Activated naive CD8-positive, alpha-beta T cell treated with anti-CD3 and anti-CD28 coated beads, Interleukin-2, amount 10 ng/mL, durations not matched to agents 7 days and 5 days (primary cell): ENCODE results near the gene RNF4. TPM values are rescaled to one million over a fixed set of nuclear protein-coding genes. Genes with fewer than 3 reads are reported as not detected.
"Not testable (repeated sequence)": the region's sequence is repeated elsewhere in the genome, so short reads cannot be mapped to it uniquely, and the experiment has no call there.

ENCODE experiments used
- ATAC-seq: fragments of 150-1000 bp; cut with Tn5 transposase; one replicate; pipeline ENCODE4 v1.10.0; 2021; ENCODE audit warnings: low read depth, moderate library complexity
- POLR2A ChIA-PET: fragments of 350-600 bp; sonication (Branson Sonifier 250); formaldehyde crosslinking; loops from one replicate; lab custom pipeline; 2021; ENCODE audit warnings: antibody characterized with exemption; lab: Charles Lee
- DNase-seq: peaks from one replicate; pipeline ENCODE4 v3.0.0; 2021
- H3K27ac Mint-ChIP-seq: one replicate; pipeline ENCODE4 v1.8.0; 2022; ENCODE audit warnings: mild to moderate bottlenecking, mixed read lengths
- H3K27me3 Mint-ChIP-seq: one replicate; pipeline ENCODE4 v1.8.0; 2022; ENCODE audit warnings: mild to moderate bottlenecking, moderate library complexity, mixed read lengths
- H3K36me3 Mint-ChIP-seq: one replicate; pipeline ENCODE4 v1.8.0; 2021; ENCODE audit warnings: mild to moderate bottlenecking, mixed read lengths
- H3K4me1 Mint-ChIP-seq: one replicate; pipeline ENCODE4 v1.8.0; 2021; ENCODE audit warnings: mixed read lengths
- H3K4me3 Mint-ChIP-seq: one replicate; pipeline ENCODE4 v1.8.0; 2022; ENCODE audit warnings: mild to moderate bottlenecking, moderate library complexity, mixed read lengths
- H3K9me3 Mint-ChIP-seq: one replicate; pipeline ENCODE4 v1.8.0; 2021; ENCODE audit warnings: mixed read lengths
- total RNA-seq, 2 experiments: library from RNA; stranded (reverse); gene quantifications; one replicate each; pipeline ENCODE4 v1.2.3, GENCODE V29; 2021

The RNF4 gene
- total RNA-seq, 2 experiments from 2014 or later = 103 to 109 TPM

DNA sequence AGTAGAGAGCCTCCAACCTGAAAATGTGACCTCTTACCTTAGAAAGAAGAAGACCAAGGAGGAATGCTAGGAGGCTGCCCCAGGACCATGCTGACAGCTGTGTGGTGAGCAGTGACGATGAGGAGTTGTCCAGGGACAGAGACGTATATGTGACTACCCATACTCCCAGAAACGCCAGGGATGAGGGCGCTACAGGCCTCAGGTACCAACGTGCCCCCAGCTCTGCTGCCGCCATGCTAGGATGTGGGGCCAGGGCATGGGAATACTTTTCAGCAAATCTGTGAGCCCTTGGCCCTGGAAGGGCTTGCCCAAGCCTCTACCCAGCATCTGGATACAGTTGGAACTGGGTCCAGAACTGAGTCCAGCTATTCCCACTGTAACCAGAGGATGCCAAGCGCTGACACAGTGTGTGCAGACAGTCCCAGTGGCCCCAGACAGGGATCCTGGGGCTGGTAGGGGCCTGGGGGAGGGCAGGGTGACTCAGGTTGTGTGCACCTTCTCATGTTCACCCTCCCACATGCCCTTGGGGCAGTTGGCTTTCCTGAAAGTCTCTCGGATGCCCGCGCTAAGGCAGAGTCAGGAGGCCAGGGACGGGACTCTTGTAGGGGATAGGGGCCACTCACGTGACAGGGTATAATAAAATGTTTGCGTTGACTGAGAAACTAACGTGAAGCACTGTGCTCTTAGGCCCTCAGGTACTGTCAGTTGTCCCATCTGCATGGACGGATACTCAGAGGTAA, 43.7 kb downstream of the RNF4 start:
- Mint-ChIP-seq H3K27ac (no peak overlapping the region), H3K9me3 (no peaks in the 10 kb centered on the region), H3K27me3 (no peaks in the 10 kb centered on the region), H3K4me1 (peaks cover 4% of the 10 kb centered on the region), H3K4me3 (no peak overlapping the region), H3K36me3 (peaks cover 20% of the 10 kb centered on the region)
- ATAC-seq (no peak), DNase-seq (no peak)
- POLR2A ChIA-PET = interaction anchor here (0.6 kb wide), 1 partner anchor 8 kb away, joined by 5 read pairs; no protein-coding TSS in a partner anchor

- H3K4me3 Mint-ChIP-seq, POLR2A ChIA-PET, H3K27ac Mint-ChIP-seq, ATAC-seq, H3K9me3 Mint-ChIP-seq, H3K27me3 Mint-ChIP-seq, DNase-seq, H3K4me1 Mint-ChIP-seq: not testable (repeated sequence)
- peaks cover 17% of the 10 kb centered on the region for H3K36me3 Mint-ChIP-seq
Measured at GRCh38 chr4:2514193-2514592, 45.3 kb downstream of the RNF4 start.

DNA sequence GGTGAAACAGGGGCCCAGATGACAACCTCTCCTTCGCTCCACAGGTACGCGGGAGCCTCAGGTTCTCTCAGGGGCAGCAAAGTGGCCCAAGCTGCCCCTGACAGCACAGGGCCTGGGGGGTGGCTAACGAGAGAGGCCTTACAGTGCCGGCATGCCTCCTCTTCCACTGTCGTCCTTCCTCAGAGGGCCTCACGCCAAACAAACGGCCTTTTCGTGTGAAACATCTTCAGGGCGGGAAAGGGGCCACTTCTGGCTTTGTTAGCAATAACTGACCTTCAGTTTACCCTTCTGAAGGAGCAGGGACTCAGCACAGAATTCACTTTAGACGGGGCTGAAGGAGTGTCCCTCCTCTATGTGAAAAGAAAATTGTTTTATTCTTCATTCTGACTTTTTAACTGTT, 46.0 kb downstream of the RNF4 start:
- DNase-seq, H3K4me3 Mint-ChIP-seq, H3K4me1 Mint-ChIP-seq, POLR2A ChIA-PET, H3K9me3 Mint-ChIP-seq, ATAC-seq, H3K27me3 Mint-ChIP-seq, H3K27ac Mint-ChIP-seq: not testable (repeated sequence)
- H3K36me3 Mint-ChIP-seq = peaks cover 19% of the 10 kb centered on the region

GRCh38 chr4:2515830-2516550, 47.1 kb downstream of the RNF4 start:
- POLR2A ChIA-PET = no interaction called here

DNA sequence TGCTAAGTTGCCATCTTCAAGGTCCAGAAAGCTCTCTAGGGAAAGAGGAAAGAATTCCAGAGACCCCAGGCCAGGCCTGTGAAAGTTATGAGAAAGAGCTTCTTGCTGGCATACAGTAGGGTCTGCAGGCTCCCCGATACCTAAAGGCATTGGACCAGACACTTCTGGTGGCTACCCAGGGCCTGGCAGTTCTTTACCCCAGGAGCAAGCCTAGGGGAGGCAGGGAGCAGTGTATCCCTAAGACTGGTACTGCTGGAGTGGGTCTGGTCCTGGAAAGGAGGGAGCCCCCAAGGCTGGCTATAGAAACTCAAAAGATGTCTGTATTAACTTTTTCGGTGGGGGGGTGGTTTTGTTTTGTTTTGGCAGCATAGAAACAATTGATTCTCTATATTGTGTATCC, 47.7 kb downstream of the RNF4 start:
- ATAC-seq = no peak
- Mint-ChIP-seq H3K4me1 (peaks cover 1% of the 10 kb centered on the region), H3K9me3 (no peaks in the 10 kb centered on the region), H3K36me3 (peaks cover 20% of the 10 kb centered on the region), H3K4me3 (no peak overlapping the region), H3K27ac (peak overlapping the region; percentile 18), H3K27me3 (no peaks in the 10 kb centered on the region)
- POLR2A ChIA-PET = no interaction called here
- no peak for DNase-seq

More at GRCh38 chr4:2515830-2516550, 47.1 kb downstream of the RNF4 start:
- DNase-seq (no peak), ATAC-seq (no peak)
- peaks cover 18% of the 10 kb centered on the region for H3K36me3 Mint-ChIP-seq
- H3K4me3 Mint-ChIP-seq = no peak overlapping the region
- H3K27me3 Mint-ChIP-seq = no peaks in the 10 kb centered on the region
- H3K9me3 Mint-ChIP-seq = no peaks in the 10 kb centered on the region
- peaks cover 2% of the 10 kb centered on the region for H3K4me1 Mint-ChIP-seq
- peak overlapping the region; percentile 24 for H3K27ac Mint-ChIP-seq

DNA sequence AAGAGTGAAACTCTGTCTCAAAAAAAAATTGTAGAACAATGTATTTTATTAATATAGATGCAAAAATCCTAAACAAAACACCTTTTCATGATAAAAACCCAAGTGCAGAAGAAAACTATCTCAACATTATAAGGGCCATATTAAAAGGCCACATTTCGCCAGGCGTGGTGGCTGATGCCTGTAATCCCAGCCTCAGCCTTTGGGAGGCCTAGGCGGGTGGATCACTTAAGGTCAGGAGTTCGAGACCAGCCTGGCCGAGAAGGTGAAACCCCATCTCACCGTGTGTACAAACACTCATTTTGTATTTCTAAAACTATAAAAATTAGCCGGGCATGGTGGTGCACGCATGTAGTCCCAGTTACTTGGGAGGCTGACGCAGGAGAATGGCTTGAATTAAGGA, 57.7 kb downstream of the RNF4 start:
- H3K9me3 Mint-ChIP-seq = no peaks in the 10 kb centered on the region
- POLR2A ChIA-PET = no interaction called here
- no peaks in the 10 kb centered on the region for H3K27me3 Mint-ChIP-seq
- H3K36me3 Mint-ChIP-seq = no peaks in the 10 kb centered on the region
- DNase-seq (no peak), ATAC-seq (no peak)
- H3K4me3 Mint-ChIP-seq = no peak overlapping the region
- no peaks in the 10 kb centered on the region for H3K4me1 Mint-ChIP-seq
- no peak overlapping the region for H3K27ac Mint-ChIP-seq

DNA sequence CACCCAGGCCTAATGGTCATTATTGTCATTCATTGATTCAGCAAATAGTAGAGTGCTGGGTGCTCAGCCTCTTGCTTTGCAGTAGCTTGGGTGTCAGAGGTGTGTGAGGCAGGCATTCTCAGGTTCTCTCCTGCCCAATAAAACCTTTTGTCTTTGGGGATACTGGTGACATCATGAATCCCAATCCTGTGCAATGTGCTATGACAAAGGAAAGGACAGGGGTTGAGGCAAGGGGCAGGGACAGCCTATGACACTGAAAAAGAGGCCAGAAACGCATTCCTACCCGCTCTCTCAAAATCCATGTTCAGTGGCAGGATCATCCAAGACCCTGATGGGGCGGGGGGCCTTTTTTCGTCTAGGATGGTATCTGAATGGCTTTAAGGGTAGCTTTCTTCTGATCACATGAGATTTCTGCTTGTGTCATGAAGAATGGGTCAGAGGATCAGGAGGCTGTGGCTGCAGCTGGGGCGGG, 66.0 kb downstream of the RNF4 start:
- Mint-ChIP-seq H3K9me3 (no peaks in the 10 kb centered on the region), H3K27me3 (no peaks in the 10 kb centered on the region), H3K36me3 (peaks cover 2% of the 10 kb centered on the region), H3K27ac (peak overlapping the region; percentile 94), H3K4me1 (peaks cover 18% of the 10 kb centered on the region), H3K4me3 (peak overlapping the region; percentile 94)
- DNase-seq (no peak), ATAC-seq (no peak)
- POLR2A ChIA-PET = interaction anchor here (0.6 to 2.5 kb wide), 3 partner anchors 64 to 429 kb away, joined by 3 to 13 read pairs (median 3); partner anchors contain the start of genes GRK4 and RNF4

DNA sequence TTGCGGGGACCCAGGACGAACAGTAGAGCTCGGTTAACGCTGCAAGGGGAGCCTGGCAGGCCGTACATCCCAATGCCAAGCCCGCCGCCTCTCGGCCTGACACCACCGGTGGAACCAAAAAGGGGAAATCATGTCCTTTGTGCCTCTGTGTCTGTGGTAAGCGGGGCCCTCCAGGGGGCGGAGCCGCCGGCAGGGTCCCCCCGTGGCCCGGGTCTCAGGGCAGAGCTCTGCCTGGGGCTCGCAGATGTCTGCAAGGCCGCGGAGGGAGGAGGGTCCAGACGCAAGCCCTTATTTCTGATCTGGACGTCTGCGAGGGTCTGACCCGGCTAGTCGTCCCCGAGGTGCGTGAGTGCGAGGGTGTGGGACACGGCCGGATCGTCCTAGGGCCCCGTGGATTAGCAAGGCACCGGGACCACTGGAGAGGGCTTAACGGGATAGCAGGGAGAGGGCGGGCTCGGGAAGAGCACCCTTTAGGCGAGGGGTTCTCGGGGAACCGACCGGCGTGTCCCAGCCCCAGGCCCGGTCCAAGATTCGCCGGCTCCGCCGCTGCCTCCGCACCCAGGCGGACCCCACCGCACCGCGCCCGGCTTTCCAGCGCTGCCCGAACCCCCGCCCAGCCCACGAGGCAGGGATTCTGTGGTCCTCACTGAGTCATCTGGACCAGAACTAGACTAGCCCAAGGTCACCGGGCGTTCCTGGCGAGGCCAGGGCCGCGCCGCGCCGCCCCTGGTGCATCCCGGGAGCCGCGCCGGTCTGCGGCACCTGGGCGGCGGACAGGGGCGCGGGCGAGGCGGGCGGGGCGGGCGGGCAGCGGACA, 66.7 kb downstream of the RNF4 start:
- H3K27me3 Mint-ChIP-seq = no peaks in the 10 kb centered on the region
- H3K27ac Mint-ChIP-seq = peak overlapping the region; percentile 94
- DNase-seq (peak; percentile 74), ATAC-seq (peak; percentile 16)
- H3K9me3 Mint-ChIP-seq = no peaks in the 10 kb centered on the region
- H3K4me3 Mint-ChIP-seq = peak overlapping the region; percentile 94
- H3K4me1 Mint-ChIP-seq = peaks cover 18% of the 10 kb centered on the region
- POLR2A ChIA-PET = interaction anchor here (0.5 to 2.5 kb wide), 11 partner anchors 63 to 428 kb away, joined by 3 to 13 read pairs (median 3); partner anchors contain the start of genes CFAP99, GRK4, RNF4 and ZFYVE28
- peaks cover 2% of the 10 kb centered on the region for H3K36me3 Mint-ChIP-seq

GRCh38 chr4:2536193-2537010, 67.5 kb downstream of the RNF4 start, which contains the start of gene FAM193A:
FAM193A (plus strand) TSS chr4:2536647; CDS start chr4:2536916, 269 bp downstream.
- peak; percentile 97 for DNase-seq
- Mint-ChIP-seq H3K9me3 (no peaks in the 10 kb centered on the region), H3K27ac (peak within 1 kb of the TSS; percentile 94), H3K27me3 (no peaks in the 10 kb centered on the region), H3K4me1 (peaks cover 18% of the 10 kb centered on the region), H3K4me3 (peak within 1 kb of the TSS; percentile 94), H3K36me3 (peaks cover 2% of the 10 kb centered on the region)
- peak; percentile 95 for ATAC-seq
- POLR2A ChIA-PET = interaction anchor here (0.5 to 2.5 kb wide), 12 partner anchors 34 to 427 kb away, joined by 3 to 13 read pairs (median 3); partner anchors contain the start of genes CFAP99, GRK4, RNF4 and ZFYVE28

- H3K9me3 Mint-ChIP-seq = no peaks in the 10 kb centered on the region
- H3K4me3 Mint-ChIP-seq = peak overlapping the region; percentile 92
- DNase-seq (peak; percentile 77), ATAC-seq (peak; percentile 12)
- H3K36me3 Mint-ChIP-seq = peaks cover 2% of the 10 kb centered on the region
- H3K4me1 Mint-ChIP-seq = peaks cover 18% of the 10 kb centered on the region
- H3K27ac Mint-ChIP-seq = peak overlapping the region; percentile 80
- H3K27me3 Mint-ChIP-seq = no peaks in the 10 kb centered on the region
- POLR2A ChIA-PET = interaction anchor here (0.7 to 1.4 kb wide), 7 partner anchors 14 to 308 kb away, joined by 3 to 7 read pairs (median 3); partner anchors contain the start of gene RNF4
Measured at GRCh38 chr4:2537011-2537830, 68.3 kb downstream of the RNF4 start.

GRCh38 chr4:2543580-2544191, 74.8 kb downstream of the RNF4 start:
- POLR2A ChIA-PET, H3K36me3 Mint-ChIP-seq, DNase-seq, H3K9me3 Mint-ChIP-seq, ATAC-seq, H3K27ac Mint-ChIP-seq, H3K4me3 Mint-ChIP-seq, H3K27me3 Mint-ChIP-seq: not testable (repeated sequence)
- peaks cover 11% of the 10 kb centered on the region for H3K4me1 Mint-ChIP-seq
